Keratinocyte (primary cell): ENCODE data around the gene PTPRZ1. TPM values are rescaled to one million over a fixed set of nuclear protein-coding genes. Genes with fewer than 3 reads are reported as not detected.

ENCODE experiments used
- DNase-seq: peaks from one replicate; pipeline ENCODE4 v3.0.0-alpha.2; 2011; ENCODE audit warnings: low read depth, missing footprints, low spot score
- FAIRE-seq: peaks from 2 replicates; lab custom pipeline; 2011; peaks lifted over from hg19 to GRCh38; lab: Jason Lieb, UNC
- H2AFZ ChIP-seq: 2 replicates; pipeline ENCODE4 v1.6.0; 2012; ENCODE audit warnings: low read length, control low read depth, inconsistent platforms; ENCODE audit not compliant: control insufficient read depth
- H3K27ac ChIP-seq: 2 replicates; pipeline ENCODE4 v1.5.1; 2011; ENCODE audit warnings: low read length; ENCODE audit not compliant: control insufficient read depth, insufficient read depth
- H3K27me3 ChIP-seq: 3 replicates; pipeline ENCODE4 v1.6.0; 2011; ENCODE audit warnings: low read length; ENCODE audit not compliant: control insufficient read depth, insufficient read depth; ENCODE audit errors: extremely low read depth
- H3K36me3 ChIP-seq, 2 experiments: 2 replicates in 1 of 2; 3 replicates in 1 of 2; pipeline ENCODE4 v1.5.1; 2011; ENCODE audit warnings: low read length in 2 of 2, mild to moderate bottlenecking in 1 of 2; ENCODE audit not compliant: control insufficient read depth in 2 of 2, insufficient read depth in 2 of 2; ENCODE audit errors: extremely low read depth in 1 of 2
- H3K4me1 ChIP-seq: 3 replicates; pipeline ENCODE4 v1.5.1; 2011; ENCODE audit warnings: low read length; ENCODE audit not compliant: control insufficient read depth, insufficient read depth; ENCODE audit errors: extremely low read depth
- H3K4me2 ChIP-seq: 3 replicates; pipeline ENCODE4 v1.6.0; 2011; ENCODE audit warnings: low read depth, low read length; ENCODE audit not compliant: control insufficient read depth, insufficient read depth; ENCODE audit errors: extremely low read depth
- H3K4me3 ChIP-seq, 3 experiments: fragments of 200-600 bp in 1 of 3; sonication (generic) in 1 of 3; 2 replicates in 2 of 3; 3 replicates in 1 of 3; pipeline ENCODE4 v1.5.1; 2011 to 2016; ENCODE audit warnings: low read length in 3 of 3, mild to moderate bottlenecking in 3 of 3, control low read depth in 2 of 3, inconsistent platforms in 1 of 3, low read depth in 1 of 3, mixed read lengths in 1 of 3, mixed run types in 1 of 3, moderate library complexity in 1 of 3; ENCODE audit not compliant: control insufficient read depth in 2 of 3, insufficient read depth in 2 of 3; ENCODE audit errors: extremely low read depth in 1 of 3
- H3K79me2 ChIP-seq: 2 replicates; pipeline ENCODE4 v1.6.0; 2012; ENCODE audit warnings: low read length; ENCODE audit not compliant: control insufficient read depth, insufficient read depth
- H3K9ac ChIP-seq: 3 replicates; pipeline ENCODE4 v1.6.0; 2011; ENCODE audit warnings: low read length; ENCODE audit not compliant: control insufficient read depth, insufficient read depth; ENCODE audit errors: extremely low read depth
- H3K9me1 ChIP-seq: 3 replicates; pipeline ENCODE4 v1.6.0; 2011; ENCODE audit warnings: low read length; ENCODE audit not compliant: control insufficient read depth, insufficient read depth; ENCODE audit errors: extremely low read depth
- H3K9me3 ChIP-seq: 2 replicates; pipeline ENCODE4 v1.5.1; 2012; ENCODE audit warnings: low read depth, low read length; ENCODE audit not compliant: control insufficient read depth
- H4K20me1 ChIP-seq: 3 replicates; pipeline ENCODE4 v1.6.0; 2011; ENCODE audit warnings: low read length; ENCODE audit not compliant: control insufficient read depth, insufficient read depth; ENCODE audit errors: extremely low read depth
- EZH2 ChIP-seq: IDR thresholded peaks from one replicate; pipeline ENCODE4 v1.6.1; 2012; ENCODE audit warnings: inconsistent platforms, mild to moderate bottlenecking, low read length, moderate library complexity
- dilution Hi-C: fragments of 300-500 bp; cut with MboI; formaldehyde crosslinking; loops from one replicate; pipeline ENCODE4 v1.7.0; 2020; ENCODE audit warnings: low sequenced_read_pairs; ENCODE audit not compliant: extremely low pct_ligation_motif_present
- polyA plus RNA-seq, 5 experiments: library from polyadenylated mRNA; depleted of rRNA in 3 of 5; stranded (reverse) in 3 of 5; stranded (forward) in 1 of 5; unstranded in 1 of 5; fragments of >200 nt; gene quantifications; 1 replicate in 1 of 5; 2 replicates in 3 of 5; 3 replicates in 1 of 5; pipeline versions ENCODE4 v1.2.1 to v1.2.3, GENCODE V29; 2011 to 2012; ENCODE audit warnings: missing spikeins in 2 of 5, low read depth in 1 of 5, low replicate concordance in 1 of 5
- TF ChIP-seq, protein P1 (sequence below), 3 experiments: IDR thresholded peaks in 1 of 3; conservative IDR thresholded peaks in 1 of 3; optimal IDR thresholded peaks in 1 of 3; 2 replicates in 2 of 3; 3 replicates in 1 of 3; pipeline versions ENCODE3 to v1.5.1; 2011; ENCODE audit warnings: low read length in 3 of 3, mild to moderate bottlenecking in 3 of 3, moderate library complexity in 2 of 3, control low read depth in 1 of 3, inconsistent platforms in 1 of 3; ENCODE audit not compliant: insufficient read depth in 2 of 3; ENCODE audit errors: extremely low read depth in 1 of 3

The PTPRZ1 gene
- polyA plus RNA-seq, 1 donor (not counting 4 experiments of a cell fraction or from before 2014, with no cell fraction given): 58.3 TPM

- Histone ChIP-seq H3K9me1 (no peaks in the 10 kb centered on the region), H3K9me3 (no peaks in the 10 kb centered on the region), H3K27ac (no peak overlapping the region), H3K79me2 (no peaks in the 10 kb centered on the region), H3K27me3 (no peaks in the 10 kb centered on the region), H3K36me3 (peaks cover 0 to 6% of the 10 kb centered on the region in 2 experiments), H3K4me3 (no peak overlapping the region), H3K4me2 (no peak overlapping the region), H3K4me1 (no peaks in the 10 kb centered on the region), H4K20me1 (no peaks in the 10 kb centered on the region), H3K9ac (no peak overlapping the region), H2AFZ (no peak overlapping the region)
- no peak for TF ChIP-seq EZH2
- TF ChIP-seq, protein P1, sequence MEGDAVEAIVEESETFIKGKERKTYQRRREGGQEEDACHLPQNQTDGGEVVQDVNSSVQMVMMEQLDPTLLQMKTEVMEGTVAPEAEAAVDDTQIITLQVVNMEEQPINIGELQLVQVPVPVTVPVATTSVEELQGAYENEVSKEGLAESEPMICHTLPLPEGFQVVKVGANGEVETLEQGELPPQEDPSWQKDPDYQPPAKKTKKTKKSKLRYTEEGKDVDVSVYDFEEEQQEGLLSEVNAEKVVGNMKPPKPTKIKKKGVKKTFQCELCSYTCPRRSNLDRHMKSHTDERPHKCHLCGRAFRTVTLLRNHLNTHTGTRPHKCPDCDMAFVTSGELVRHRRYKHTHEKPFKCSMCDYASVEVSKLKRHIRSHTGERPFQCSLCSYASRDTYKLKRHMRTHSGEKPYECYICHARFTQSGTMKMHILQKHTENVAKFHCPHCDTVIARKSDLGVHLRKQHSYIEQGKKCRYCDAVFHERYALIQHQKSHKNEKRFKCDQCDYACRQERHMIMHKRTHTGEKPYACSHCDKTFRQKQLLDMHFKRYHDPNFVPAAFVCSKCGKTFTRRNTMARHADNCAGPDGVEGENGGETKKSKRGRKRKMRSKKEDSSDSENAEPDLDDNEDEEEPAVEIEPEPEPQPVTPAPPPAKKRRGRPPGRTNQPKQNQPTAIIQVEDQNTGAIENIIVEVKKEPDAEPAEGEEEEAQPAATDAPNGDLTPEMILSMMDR (optimal IDR thresholded peaks at IDR 0.05 in 1 of 3, IDR thresholded peaks at IDR 0.05 in 1 of 3, conservative IDR thresholded peaks at IDR 0.05 in 1 of 3; ENCODE audit: extremely low read depth in 1 of 3, insufficient read depth in 2 of 3, low read length in 3 of 3): no peak
- dilution Hi-C loops: no loop called here
- FAIRE-seq (no peak), DNase-seq (no peak)
Measured at GRCh38 chr7:122059542-122059941, 186.6 kb downstream of the PTPRZ1 start.

GRCh38 chr7:122063146-122063545 lies 190.2 kb downstream of the PTPRZ1 start:
- no peaks in the 10 kb centered on the region for H4K20me1 ChIP-seq
- DNase-seq: no peak
- dilution Hi-C loops: no loop called here
- H3K9ac ChIP-seq: no peak overlapping the region
- no peaks in the 10 kb centered on the region for H3K4me1 ChIP-seq
- peaks cover 0 to 6% of the 10 kb centered on the region in 2 experiments for H3K36me3 ChIP-seq
- H3K9me3 ChIP-seq: no peaks in the 10 kb centered on the region
- no peaks in the 10 kb centered on the region for H3K27me3 ChIP-seq
- H3K4me2 ChIP-seq: no peak overlapping the region
- H2AFZ ChIP-seq: no peak overlapping the region
- TF ChIP-seq EZH2: no peak
- TF ChIP-seq, protein P1 (optimal IDR thresholded peaks at IDR 0.05 in 1 of 3, IDR thresholded peaks at IDR 0.05 in 1 of 3, conservative IDR thresholded peaks at IDR 0.05 in 1 of 3; ENCODE audit: extremely low read depth in 1 of 3, insufficient read depth in 2 of 3, low read length in 3 of 3): no peak
- no peaks in the 10 kb centered on the region for H3K9me1 ChIP-seq
- H3K27ac ChIP-seq: no peak overlapping the region
- H3K4me3 ChIP-seq: no peak overlapping the region
- FAIRE-seq: no peak
- H3K79me2 ChIP-seq: no peaks in the 10 kb centered on the region
